ENCODE data around the gene FOXL2. TPM values are rescaled to one million over a fixed set of nuclear protein-coding genes. Genes with fewer than 3 reads are reported as not detected.

The FOXL2 gene
- total RNA-seq, 4 donors from 2014 or later, result 0.19 TPM; not detected in 3

GRCh38 chr3:138913766-138914165 is 33.2 kb downstream of the FOXL2 start:
- Histone ChIP-seq H3K27me3 (no peaks in the 10 kb centered on the region), H3K4me1 (peaks cover 3 to 27% (median 15%) of the 10 kb centered on the region in 3 donors), H3K4me3 (no peak overlapping the region), H3K9me3 (no peaks in the 10 kb centered on the region), H3K27ac (no peak overlapping the region), H3K36me3 (no peaks in the 10 kb centered on the region)
- no peak for DNase-seq
- TF ChIP-seq CTCF (IDR thresholded peaks at IDR 0.05), result no peak
- no peak for TF ChIP-seq POLR2A (IDR thresholded peaks at IDR 0.05)
- intact Hi-C loops (cut with DNase I), result loop anchor here (10.0 kb wide), 1 partner anchor 79 kb away; the partner anchor contains the start of gene PIK3CB
- WGBS, 2 donors, result 81 to 90% methylated on average over 3 of the region's 3 CpGs

GRCh38 chr3:138912237-138912636 is 34.7 kb downstream of the FOXL2 start:
- TF ChIP-seq POLR2A (IDR thresholded peaks at IDR 0.05) (no peak), CTCF (IDR thresholded peaks at IDR 0.05) (no peak)
- Histone ChIP-seq H3K9me3 (no peaks in the 10 kb centered on the region), H3K4me1 (peaks cover 3 to 27% (median 15%) of the 10 kb centered on the region in 3 donors), H3K4me3 (no peak overlapping the region), H3K27ac (no peak overlapping the region), H3K27me3 (no peaks in the 10 kb centered on the region), H3K36me3 (no peaks in the 10 kb centered on the region)
- 51 to 58% methylated on average over 3 to 4 of the region's 4 CpGs for WGBS, 2 donors
- intact Hi-C loops (cut with DNase I), result loop anchor here (10.0 kb wide), 1 partner anchor 77 kb away; the partner anchor contains the start of gene PIK3CB
- no peak for DNase-seq

GRCh38 chr3:138911621-138912020 is 35.3 kb downstream of the FOXL2 start:
- H3K9me3 ChIP-seq, result no peaks in the 10 kb centered on the region
- no peaks in the 10 kb centered on the region for H3K27me3 ChIP-seq
- TF ChIP-seq CTCF (IDR thresholded peaks at IDR 0.05), result no peak
- no peak for TF ChIP-seq POLR2A (IDR thresholded peaks at IDR 0.05)
- peaks cover 3 to 22% (median 11%) of the 10 kb centered on the region in 3 donors for H3K4me1 ChIP-seq
- H3K4me3 ChIP-seq, result no peak overlapping the region
- no peak for DNase-seq
- intact Hi-C loops (cut with DNase I), result loop anchor here (10.0 kb wide), 1 partner anchor 77 kb away; the partner anchor contains the start of gene PIK3CB
- H3K36me3 ChIP-seq, result no peaks in the 10 kb centered on the region
- H3K27ac ChIP-seq, result no peak overlapping the region
- 89 to 90% methylated on average over 1 of the region's 1 CpG for WGBS, 2 donors

DNA sequence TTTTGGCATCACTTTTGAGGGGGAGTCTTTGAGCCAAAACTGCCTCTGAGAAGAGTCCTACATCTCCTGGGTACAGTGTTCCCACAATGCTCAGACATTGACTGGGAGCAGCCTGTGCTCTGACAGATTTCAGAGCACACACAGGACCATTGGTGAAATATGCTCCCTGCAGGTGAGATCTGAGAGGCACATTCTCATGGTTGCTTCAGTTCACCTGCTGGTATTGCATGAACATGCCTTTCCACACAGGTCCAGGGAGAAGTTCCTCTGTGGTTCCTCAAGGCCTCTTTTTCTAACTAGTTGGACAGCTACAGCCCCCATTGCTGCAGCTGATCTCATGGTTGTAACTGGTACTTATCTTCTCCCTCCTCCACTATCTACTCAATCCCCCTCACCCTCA is 37.0 kb downstream of the FOXL2 start:
- H3K27me3 ChIP-seq, result no peaks in the 10 kb centered on the region
- H3K4me1 ChIP-seq, result peaks cover 0 to 11% (median 2%) of the 10 kb centered on the region in 3 donors
- no peak overlapping the region for H3K4me3 ChIP-seq
- intact Hi-C loops (cut with DNase I), result loop anchor here (10.0 kb wide), 1 partner anchor 75 kb away; the partner anchor contains the start of gene PIK3CB
- no peak for TF ChIP-seq POLR2A (IDR thresholded peaks at IDR 0.05)
- TF ChIP-seq CTCF (IDR thresholded peaks at IDR 0.05), result no peak
- no peak overlapping the region for H3K27ac ChIP-seq
- no peaks in the 10 kb centered on the region for H3K9me3 ChIP-seq
- DNase-seq, result no peak
- no peaks in the 10 kb centered on the region for H3K36me3 ChIP-seq

DNA sequence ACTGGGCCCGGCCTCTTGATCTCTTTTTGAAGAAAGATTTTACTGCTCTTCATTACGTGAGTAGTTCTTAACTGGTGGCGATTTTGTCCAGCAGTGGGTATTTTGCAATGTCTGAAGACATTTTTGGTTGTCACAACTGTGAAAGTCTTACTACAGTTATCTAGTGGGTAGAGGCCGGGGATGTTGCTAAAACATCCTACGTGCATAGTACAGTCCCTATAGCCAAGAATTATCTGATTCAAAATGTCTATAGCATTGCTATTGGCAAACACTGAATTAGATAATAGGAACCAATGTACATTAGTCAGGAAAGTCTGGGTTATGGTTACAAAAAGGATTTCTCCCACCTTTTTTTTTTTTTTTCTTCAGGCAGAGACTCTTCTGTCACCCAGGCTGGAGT is 38.1 kb downstream of the FOXL2 start:
- TF ChIP-seq POLR2A (IDR thresholded peaks at IDR 0.05) (no peak), CTCF (IDR thresholded peaks at IDR 0.05) (no peak)
- intact Hi-C loops (cut with DNase I), result no loop called here
- 91 to 95% methylated on average over 5 of the region's 5 CpGs for WGBS, 2 donors

More for the DNA sequence above, 38.1 kb downstream of the FOXL2 start:
- Histone ChIP-seq H3K4me1 (peaks cover 0 to 7% (median 0%) of the 10 kb centered on the region in 3 donors), H3K27me3 (no peaks in the 10 kb centered on the region), H3K27ac (no peak overlapping the region), H3K36me3 (no peaks in the 10 kb centered on the region), H3K9me3 (no peaks in the 10 kb centered on the region), H3K4me3 (no peak overlapping the region)
- DNase-seq, result no peak
